ENCODE results near the gene TRAPPC10. TPM values are rescaled to one million over a fixed set of nuclear protein-coding genes. Genes with fewer than 3 reads are reported as not detected.
A peak's percentile ranks its signal among the peaks of the same experiment; 100 is the strongest.

Gene TRAPPC10
- total and polyA plus RNA-seq, 9 of the 15 experiments (the other 6 are each of a cell fraction or from before 2014, with no cell fraction given): 1.1 to 33.8 (median 24.3) TPM

GRCh38 chr21:44019568-44019958, 7.5 kb downstream of the TRAPPC10 start:
- ATAC-seq: no peak
- ChIA-PET CTCF (ENCODE audit: low intra/inter-chr PET ratio) (no interaction called here), POLR2A (interaction anchor here (0.5 to 1.5 kb wide), 9 partner anchors 9 to 207 kb away, joined by 3 to 5 read pairs (median 3); no protein-coding TSS in a partner anchor)
- no peaks in the 10 kb centered on the region for H4K20me1 ChIP-seq (replicated peaks; ENCODE audit: control insufficient read depth, insufficient read depth, low read length)
- DNase-seq (ENCODE audit: extremely low read depth in 1 of 4, low spot score in 3 of 4): no peak
- peak overlapping the region; percentile 32; the same call in 1 of the 2 replicates for H3K4me2 ChIP-seq (ENCODE audit: insufficient read depth, low read length)
- H3K36me3 ChIP-seq (ENCODE audit: control insufficient read depth, insufficient read depth, low read length): peaks cover 10% of the 10 kb centered on the region; the same call in 1 of the 3 replicates
- H3K9me3 ChIP-seq (replicated peaks; ENCODE audit: control insufficient read depth, insufficient read depth, low read depth, low read length): no peaks in the 10 kb centered on the region
- peaks cover 97% of the 10 kb centered on the region for H3K79me2 ChIP-seq (ENCODE audit: control insufficient read depth, insufficient read depth, low read length)
- no peaks in the 10 kb centered on the region for H3K9me1 ChIP-seq (ENCODE audit: control insufficient read depth, insufficient read depth, low read length)
- H2AFZ ChIP-seq (ENCODE audit: low read depth, low read length): no peak overlapping the region
- H3K27me3 ChIP-seq (ENCODE audit: control insufficient read depth in 2 of 2, insufficient read depth in 2 of 2, low read length in 2 of 2): no peaks in the 10 kb centered on the region; a peak in 1 of 5 replicates
- peak overlapping the region; percentile 35 to 80; a peak in 2 of 4 replicates for H3K9ac ChIP-seq (ENCODE audit: insufficient read depth in 1 of 2, low read depth in 2 of 2, low read length in 2 of 2)
- no TSS peak for BruUV-seq (replicated peaks)
- 40% methylated on average over 8 of the region's 8 CpGs for WGBS (ENCODE audit: insufficient coverage, low coverage, missing lambda C conversion rate)
- no peak overlapping the region for H3K4me3 ChIP-seq
- peak overlapping the region; percentile 45 for H3K27ac ChIP-seq (ENCODE audit: extremely low read depth, low read depth, low read length)
- FAIRE-seq: no peak
- intact Hi-C loops (cut with micrococcal nuclease) (no loop called here), in situ Hi-C loops (cut with MboI) (no loop called here)
- H3K4me1 ChIP-seq (replicated peaks in 1 of 2; ENCODE audit: control insufficient read depth in 2 of 2, insufficient read depth in 2 of 2, low read length in 2 of 2): peaks cover 52 to 56% of the 10 kb centered on the region in 2 experiments
- peak; percentile 8; the same call in 1 of the 2 replicates for TF ChIP-seq CTBP1 (IDR thresholded peaks at IDR 0.05; ENCODE audit: borderline replicate concordance)
- no peak for TF ChIP-seq MAX (CRISPR knock-in tag; IDR thresholded peaks at IDR 0.05)
- no peak for TF ChIP-seq ZNF507 (tag; conservative IDR thresholded peaks at IDR 0.05)
- TF ChIP-seq SMARCC2 (IDR thresholded peaks at IDR 0.05; ENCODE audit: low read depth): no peak
- TF ChIP-seq, protein P1, sequence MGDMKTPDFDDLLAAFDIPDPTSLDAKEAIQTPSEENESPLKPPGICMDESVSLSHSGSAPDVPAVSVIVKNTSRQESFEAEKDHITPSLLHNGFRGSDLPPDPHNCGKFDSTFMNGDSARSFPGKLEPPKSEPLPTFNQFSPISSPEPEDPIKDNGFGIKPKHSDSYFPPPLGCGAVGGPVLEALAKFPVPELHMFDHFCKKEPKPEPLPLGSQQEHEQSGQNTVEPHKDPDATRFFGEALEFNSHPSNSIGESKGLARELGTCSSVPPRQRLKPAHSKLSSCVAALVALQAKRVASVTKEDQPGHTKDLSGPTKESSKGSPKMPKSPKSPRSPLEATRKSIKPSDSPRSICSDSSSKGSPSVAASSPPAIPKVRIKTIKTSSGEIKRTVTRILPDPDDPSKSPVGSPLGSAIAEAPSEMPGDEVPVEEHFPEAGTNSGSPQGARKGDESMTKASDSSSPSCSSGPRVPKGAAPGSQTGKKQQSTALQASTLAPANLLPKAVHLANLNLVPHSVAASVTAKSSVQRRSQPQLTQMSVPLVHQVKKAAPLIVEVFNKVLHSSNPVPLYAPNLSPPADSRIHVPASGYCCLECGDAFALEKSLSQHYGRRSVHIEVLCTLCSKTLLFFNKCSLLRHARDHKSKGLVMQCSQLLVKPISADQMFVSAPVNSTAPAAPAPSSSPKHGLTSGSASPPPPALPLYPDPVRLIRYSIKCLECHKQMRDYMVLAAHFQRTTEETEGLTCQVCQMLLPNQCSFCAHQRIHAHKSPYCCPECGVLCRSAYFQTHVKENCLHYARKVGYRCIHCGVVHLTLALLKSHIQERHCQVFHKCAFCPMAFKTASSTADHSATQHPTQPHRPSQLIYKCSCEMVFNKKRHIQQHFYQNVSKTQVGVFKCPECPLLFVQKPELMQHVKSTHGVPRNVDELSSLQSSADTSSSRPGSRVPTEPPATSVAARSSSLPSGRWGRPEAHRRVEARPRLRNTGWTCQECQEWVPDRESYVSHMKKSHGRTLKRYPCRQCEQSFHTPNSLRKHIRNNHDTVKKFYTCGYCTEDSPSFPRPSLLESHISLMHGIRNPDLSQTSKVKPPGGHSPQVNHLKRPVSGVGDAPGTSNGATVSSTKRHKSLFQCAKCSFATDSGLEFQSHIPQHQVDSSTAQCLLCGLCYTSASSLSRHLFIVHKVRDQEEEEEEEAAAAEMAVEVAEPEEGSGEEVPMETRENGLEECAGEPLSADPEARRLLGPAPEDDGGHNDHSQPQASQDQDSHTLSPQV (IDR thresholded peaks at IDR 0.05): peak; percentile 52; the same call in 1 of the 2 replicates
- no peak for TF ChIP-seq ELK1 (CRISPR knock-in tag; IDR thresholded peaks at IDR 0.05)
- no peak for TF ChIP-seq ID3 (CRISPR knock-in tag; IDR thresholded peaks at IDR 0.05)
- TF ChIP-seq ID3 (tag; IDR thresholded peaks at IDR 0.05): 0 out of 2 replicates have a peak, but pooled peaks have one; percentile 18
- no peak for TF ChIP-seq DPF2 (IDR thresholded peaks at IDR 0.05)
- peak; percentile 12 for TF ChIP-seq MEIS2 (IDR thresholded peaks at IDR 0.05; ENCODE audit: partially characterized antibody)
- TF ChIP-seq ATF1 (CRISPR knock-in tag; IDR thresholded peaks at IDR 0.05): no peak
- no peak for TF ChIP-seq ATF1 (tag; IDR thresholded peaks at IDR 0.05)
- TF ChIP-seq TAF1 (IDR thresholded peaks at IDR 0.05; ENCODE audit: control insufficient read depth, extremely low read depth, insufficient read depth, low read length, severe bottlenecking): no peak
- no peak for TF ChIP-seq STAT5A (IDR thresholded peaks at IDR 0.05; ENCODE audit: borderline replicate concordance, low read length)
- TF ChIP-seq FOXO4 (CRISPR knock-in tag; IDR thresholded peaks at IDR 0.05): no peak

Data from K562 (cell line).